C4-2B (cell line): ENCODE results near the gene KDM6B.
"Not testable (repeated sequence)": the region's sequence is repeated elsewhere in the genome, so short reads cannot be mapped to it uniquely, and the experiment has no call there.

Experiments
- CTCF ChIP-seq: fragments of 450-650 bp; conservative IDR thresholded peaks from 2 replicates; pipeline ENCODE4 v1.5.1; 2017; ENCODE audit warnings: mild to moderate bottlenecking
- ZFX ChIP-seq: fragments of 450-650 bp; IDR thresholded peaks from 2 replicates; pipeline ENCODE4 v1.6.1; 2017

GRCh38 chr17:7809791-7810343 lies 24.1 kb upstream of the KDM6B start:
- not testable (repeated sequence) for TF ChIP-seq CTCF, ZFX
